Measurements from ENCODE around the gene PXMP4.
A peak's percentile ranks its signal among the peaks of the same experiment; 100 is the strongest.
"Not testable (repeated sequence)": the region's sequence is repeated elsewhere in the genome, so short reads cannot be mapped to it uniquely, and the experiment has no call there.

Gene PXMP4

DNA sequence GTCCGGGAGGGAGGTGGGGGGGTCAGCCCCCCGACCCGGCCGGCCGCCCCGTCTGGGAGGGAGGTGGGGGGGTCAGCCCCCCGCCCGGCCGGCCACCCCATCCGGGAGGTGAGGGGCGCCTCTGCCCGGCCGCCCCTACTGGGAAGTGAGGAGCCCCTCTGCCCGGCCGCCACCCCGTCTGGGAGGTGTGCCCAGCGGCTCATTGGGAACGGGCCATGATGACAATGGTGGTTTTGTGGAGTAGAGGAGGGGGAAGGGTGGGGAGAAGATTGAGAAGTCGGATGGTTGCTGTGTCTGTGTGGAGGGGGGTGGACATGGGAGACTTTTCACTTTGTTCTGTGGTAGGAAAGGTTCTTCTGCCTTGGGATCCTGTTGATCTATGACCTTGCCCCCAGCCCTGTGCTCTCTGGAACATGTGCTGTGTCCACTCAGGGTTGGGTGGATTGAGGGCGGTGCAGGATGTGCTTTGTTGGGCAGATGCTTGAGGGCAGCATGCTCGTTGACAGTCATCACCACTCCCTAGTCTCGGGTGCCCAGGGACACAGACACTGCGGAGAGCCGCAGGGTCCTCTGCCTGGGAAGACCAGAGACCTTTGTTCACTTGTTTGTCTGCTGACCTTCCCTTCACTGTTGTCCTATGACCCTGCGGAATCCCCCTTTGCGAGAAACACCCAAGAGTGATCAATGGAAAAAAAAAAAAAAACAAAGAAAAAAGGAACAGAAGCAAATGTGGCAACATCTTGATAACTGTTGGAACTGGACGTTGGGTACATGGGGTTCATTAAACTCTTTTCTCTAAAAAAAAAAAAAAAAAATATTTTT is 18.3 kb downstream of the PXMP4 start:
- no peak for DNase-seq

DNA sequence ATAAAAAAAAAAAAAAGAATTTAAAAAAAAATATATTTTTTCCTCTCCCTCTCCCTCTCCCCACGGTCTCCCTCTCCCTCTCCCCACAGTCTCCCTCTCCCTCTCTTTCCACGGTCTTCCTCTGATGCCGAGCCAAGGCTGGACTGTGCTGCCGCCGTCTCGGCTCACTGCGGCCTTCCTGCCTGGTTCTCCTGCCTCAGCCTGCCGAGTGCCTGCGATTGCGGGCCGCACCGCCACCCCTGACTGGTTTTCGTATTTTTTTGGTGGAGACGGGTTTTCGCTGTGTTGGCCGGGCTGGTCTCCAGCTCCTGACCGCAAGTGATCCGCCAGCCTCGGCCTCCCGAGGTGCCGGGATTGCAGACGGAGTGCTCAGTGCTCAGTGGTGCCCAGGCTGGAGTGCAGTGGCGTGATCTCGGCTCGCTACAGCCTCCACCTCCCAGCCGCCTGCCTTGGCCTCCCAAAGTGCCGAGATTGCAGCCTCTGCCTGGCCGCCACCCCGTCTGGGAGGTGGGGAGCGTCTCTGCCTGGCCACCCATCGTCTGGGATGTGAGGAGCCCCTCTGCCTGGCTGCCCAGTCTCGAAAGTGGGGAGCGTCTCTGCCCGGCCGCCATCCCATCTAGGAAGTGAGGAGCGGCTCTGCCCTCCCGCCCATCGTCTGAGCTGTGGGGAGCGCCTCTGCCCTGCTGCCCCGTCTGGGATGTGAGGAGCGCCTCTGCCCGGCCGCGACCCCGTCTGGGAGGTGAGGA is 19.2 kb downstream of the PXMP4 start:
- DNase-seq, result not testable (repeated sequence)

DNA sequence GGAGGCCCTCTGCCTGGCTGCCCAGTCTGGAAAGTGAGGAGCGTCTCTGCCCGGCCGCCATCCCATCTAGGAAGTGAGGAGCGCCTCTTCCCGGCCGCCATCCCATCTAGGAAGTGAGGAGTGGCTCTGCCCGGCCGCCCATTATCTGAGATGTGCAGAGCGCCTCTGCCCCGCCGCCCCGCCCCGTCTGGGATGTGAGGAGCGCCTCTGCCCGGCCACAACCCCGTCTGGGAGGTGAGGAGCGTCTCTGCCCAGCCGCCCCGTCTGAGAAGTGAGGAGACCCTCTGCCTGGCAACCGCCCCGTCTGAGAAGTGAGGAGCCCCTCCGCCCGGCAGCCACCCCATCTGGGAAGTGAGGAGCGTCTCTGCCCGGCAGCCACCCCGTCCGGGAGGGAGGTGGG is 21.1 kb downstream of the PXMP4 start:
- DNase-seq, result not testable (repeated sequence)

DNA sequence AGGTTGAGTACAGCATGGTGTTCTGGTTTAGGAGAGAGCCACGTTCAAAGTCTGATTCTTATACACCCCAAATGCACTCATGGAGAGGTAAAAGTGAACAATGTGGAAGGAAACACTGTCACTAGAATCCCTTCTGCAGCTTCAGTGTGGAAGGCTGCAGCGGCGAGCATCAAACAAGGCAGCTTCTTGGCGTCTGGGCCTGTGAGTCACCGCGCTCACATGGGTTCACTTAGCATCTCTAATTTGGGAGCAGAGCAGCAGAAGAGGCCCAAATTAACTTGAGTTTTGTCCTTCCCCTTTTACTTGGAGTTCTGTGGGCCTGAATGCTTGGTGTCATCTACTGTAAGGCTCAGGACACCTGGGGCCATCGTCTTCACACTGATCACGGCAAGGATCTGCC is 23.0 kb downstream of the PXMP4 start:
- no peak for DNase-seq

DNA sequence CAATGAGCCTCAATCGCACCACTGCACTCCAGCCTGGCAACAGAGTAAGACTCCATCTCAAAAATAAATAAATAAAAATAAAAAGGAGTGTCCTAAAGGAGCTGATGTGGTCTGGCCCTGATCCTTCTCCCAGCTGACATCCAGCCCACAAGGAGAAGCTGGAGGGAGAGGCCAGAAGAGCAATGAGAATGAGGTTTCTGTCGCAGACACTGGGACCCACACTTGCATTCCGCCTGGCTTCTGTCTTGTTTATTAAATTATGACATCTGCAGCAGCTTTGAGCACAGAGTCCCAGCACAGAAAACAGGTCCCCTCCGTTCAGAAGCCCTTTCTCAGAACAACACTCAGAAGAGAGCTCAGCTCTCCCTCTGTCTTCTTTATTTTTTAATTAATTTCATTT is 23.7 kb downstream of the PXMP4 start:
- DNase-seq, result no peak

DNA sequence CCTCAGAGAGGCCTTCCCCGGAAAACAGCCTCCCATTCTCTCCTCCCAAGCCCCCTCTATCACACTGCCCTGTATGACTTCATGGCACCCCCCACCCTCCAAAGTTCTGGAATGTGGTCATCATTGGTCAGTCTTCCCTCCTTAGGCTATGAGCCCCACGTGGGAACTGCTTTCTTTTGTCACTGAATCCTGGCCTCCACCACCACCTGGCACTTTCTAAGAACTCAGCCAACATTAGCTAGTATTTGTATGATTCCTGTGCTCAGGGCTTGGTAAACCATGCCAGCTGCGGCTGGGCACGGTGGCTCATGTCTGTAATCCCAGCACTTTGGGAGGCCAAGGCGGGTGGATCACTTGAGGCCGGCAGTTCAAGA is 25.5 kb downstream of the PXMP4 start:
- no peak for DNase-seq

DNA sequence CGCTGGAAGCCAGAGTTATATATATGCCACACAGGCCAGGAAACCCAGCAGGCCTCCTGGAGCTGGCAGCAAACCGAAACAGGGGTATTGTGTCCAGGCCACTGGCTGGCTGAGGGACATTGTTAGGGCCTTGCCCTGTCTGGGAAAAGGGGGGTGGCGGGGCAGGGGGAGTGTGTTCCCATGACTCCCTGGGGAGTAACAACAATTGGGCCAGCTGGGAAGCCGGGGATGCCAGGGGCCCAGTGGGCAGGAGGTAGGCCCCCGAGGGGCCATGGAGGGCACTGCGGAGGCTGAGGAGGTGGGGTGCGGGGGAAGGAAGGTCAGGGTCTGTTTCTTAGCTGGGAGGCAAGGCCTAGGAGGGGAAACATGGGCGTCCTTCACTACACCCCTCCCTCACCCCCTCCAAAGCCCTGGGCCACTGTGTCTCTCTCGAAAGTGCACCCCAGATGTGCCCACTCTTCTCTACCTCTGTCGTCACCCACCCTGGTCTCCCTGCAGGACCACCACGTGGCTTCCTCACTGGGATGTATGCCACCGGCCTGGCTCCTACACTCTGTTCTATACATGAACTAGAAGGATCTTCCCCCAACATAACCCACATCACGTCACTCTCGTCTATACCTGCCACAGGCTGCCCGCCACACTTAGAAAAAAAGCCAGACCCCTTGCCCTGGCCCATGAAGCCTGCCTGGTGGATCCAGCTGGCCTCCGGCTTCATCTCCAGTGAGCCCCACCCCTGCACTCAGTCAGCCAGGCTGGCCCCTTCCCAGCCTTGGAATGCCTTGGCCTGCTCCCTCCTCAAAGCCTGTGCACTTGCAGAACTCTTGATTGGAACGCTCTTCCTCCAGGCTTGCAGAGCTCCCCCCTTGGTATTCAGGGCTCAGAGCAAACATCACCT is 26.1 kb downstream of the PXMP4 start:
- no peak for DNase-seq

DNA sequence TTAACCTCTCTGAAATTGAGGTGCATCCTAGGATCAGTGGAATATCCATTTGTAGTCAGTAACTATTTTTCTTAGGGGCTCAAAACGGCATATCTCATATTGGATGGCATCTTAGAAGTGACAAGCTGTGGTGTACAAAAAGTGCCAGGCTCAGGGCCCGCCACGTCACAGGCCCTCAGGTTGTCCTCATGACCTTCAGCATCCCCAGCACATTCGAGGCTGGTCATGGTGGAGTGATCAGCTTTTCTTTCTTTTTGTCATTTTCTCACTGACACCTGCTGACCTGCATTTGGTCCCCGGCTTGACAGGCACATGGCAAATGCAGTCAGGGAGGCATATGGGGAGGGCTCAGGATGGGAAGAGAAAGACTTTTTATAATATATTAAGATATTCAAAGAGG is 26.8 kb downstream of the PXMP4 start:
- DNase-seq, result no peak

DNA sequence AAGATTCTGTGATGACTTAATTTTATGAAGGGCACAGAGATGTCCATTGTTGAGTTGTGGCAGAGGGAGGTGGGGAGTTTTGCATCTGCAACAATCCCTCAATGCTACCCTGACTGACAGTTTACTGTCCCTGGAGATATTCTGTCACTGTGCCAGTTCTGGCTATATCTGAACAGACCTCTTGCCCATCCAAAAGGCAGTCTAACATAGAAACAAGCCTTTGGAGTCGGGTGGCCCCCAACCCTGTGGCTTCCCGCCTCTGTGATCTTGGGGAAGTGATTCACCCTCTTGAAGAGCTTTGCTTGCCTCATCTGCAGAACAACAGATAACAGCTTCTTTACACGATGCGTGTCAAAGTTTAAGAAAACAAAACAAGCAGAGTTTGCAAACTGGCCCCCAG is 30.1 kb downstream of the PXMP4 start:
- DNase-seq, result no peak

DNA sequence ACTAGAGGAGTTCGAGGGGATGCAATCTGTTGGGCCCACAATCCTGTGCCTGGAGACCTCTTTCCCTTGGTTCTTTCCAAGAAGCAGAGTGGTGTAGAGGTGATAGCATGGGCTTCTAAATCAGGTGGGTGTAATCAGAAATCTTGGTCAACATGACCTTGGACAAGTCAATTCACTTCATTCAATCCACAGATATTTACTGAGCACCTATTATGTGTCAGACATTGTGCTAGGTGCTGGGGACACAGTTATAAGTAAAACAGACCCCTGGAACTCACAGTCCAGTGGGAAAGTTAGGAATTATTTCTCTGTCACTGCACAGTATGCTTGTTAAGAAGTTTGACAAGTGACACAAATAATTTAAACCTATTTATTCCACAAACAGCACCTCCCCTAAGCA is 30.6 kb downstream of the PXMP4 start:
- DNase-seq, result no peak

DNA sequence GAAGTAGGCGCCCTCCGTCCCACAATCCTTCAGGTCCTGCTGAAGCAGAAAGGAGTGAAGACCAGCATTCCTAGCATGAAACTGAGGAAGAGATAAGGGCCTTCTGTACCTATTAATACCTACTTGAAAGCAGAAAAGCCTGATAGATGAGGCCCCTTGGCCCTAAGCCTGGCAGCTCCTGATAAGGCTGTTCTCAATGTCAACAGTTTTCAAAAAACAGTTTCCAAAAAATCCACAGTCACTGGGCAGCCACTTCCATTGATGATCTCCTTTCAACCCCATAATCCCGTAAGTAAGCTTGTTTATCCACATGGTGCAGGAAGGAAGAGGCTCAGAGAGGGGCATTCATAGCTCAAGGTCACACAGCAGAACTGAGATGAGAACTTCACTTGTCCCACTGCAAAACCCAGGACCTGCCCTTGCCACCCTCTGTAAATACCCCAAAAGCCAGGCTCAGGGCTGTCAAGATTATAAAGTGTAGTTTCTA is 31.1 kb downstream of the PXMP4 start:
- DNase-seq, result no peak

DNA sequence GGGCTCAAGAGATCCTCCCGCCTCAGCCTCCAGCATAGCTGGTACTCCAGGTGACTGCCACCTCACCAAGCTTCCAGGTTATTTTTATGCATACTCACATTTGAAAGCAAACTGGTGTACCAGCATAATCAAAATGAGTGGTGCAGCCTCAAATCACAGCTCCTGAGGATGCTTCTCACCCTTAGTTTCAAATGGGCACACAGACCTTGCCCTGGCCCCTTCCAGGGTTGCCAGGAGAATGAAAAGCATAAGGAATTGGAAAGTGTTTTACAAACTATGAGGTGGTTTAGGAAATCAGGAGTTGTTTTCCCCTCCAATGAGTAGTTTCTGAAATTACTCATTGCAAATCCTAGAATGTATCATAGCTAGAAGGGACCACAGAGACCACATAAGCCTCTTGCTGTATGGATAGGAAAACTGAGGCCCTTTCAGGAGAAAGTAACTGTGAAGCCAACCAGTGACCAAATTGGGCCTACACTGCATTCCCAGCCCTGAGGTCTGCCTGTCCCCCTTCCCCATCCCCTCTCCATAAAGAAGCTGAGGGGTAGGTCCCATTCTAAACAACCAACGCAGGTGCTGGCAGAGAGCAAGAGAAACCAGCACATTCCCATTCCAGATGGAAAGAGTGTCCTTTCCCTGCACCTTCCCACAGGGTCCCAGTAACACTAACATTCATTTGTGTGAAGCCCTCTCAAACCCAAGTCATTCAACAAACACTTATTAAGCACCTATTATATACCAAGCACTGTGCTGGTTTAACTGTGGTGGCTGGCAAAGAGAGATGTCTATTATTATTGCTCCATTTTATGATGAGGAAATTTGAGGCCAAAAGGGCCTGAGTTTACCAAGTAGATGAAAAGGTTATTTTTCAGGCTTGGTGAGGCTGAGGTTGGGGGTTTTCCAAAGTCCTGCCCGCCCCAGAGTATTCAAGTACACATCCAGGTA is 31.8 kb downstream of the PXMP4 start:
- DNase-seq, result no peak

DNA sequence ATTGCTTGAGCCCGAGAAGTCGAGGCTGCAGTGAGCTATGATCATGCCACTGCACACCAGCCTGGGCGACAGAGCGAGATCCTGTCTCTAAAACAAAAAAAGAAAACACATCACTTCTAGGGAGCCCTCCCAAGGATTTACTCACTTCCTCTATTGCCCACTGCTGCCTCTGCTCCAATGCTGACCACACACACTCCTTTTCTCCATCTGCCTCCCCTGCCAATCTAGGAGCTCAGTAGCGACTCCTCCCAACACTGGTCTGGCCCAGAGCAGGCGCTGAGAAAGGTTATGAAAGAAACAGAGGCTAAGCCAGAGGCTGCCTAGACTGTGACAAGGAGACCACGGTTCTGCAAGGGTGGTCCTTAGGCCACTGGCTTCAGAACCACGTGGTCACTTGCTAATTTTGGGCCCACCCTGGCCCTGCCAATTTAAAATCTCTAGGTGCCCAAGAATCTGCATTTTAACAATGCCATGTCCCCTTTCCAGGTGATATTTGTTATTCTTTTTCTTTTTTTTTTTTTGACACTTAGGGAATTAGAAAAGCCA is 32.7 kb downstream of the PXMP4 start:
- peak; percentile 69 for DNase-seq

DNA sequence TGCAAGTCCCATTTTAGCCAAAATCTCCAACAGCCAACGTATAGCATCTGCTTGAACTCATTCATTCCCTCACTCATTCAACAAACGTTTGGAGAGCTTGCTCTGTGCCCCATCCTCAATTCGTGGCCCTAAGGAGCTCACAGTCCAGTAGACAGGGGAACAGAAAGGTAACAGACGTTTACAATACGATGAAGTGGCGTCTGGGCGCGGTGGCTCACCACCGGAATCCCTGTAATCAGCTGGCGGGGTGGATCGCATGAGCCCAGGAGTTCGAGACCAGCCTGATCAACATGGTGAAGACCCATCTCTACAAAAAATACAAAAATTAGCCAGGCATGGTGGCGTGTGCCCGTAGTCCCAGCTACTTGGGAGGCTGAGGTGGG is 33.1 kb downstream of the PXMP4 start:
- no peak for DNase-seq

DNA sequence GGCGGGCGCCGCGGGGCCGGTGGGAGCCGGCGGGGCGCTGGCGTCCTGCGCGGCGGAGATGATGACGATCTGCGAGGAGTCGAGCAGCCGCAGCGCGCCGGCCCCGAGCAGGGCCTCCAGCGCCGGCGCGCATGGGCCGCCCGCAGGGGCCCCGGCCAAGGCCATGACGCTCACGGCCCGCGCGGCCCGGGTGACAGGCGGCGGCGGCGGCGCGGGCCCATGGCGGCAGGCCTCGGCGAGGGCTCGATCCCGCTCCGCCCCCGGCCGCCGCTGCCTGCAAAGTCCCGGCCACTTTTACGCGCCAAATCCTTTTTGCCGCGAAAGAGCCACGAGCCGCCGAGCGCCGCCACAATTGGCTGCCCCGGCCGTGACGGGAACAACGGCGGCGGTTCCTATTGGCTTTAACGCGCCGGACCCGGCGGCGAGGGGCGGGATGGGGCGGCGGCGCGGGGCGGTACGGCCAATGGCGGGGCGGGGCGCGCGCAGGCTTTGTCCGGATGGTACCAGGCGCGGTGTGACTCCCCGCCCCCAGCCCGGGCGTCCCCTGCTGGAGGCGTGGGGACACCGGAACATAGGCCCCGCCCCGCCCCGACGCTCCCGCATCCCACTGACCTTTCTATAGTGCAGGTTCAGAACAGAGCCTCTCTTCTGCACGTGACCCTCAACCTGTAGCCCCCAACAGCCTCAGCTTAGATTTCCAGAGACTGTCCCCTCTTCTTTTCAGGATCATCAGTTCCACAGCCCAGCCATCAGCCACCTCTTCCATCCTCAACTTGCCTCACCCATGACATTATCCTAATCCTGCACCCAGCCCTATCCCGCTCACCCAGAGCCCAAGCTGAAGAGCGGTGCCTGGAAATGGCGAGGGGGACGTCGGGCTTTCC is 33.8 kb downstream of the PXMP4 start, which contains the start of gene E2F1:
Gene E2F1, minus strand, starts transcription at position 286 of the 884 bp plus-strand sequence. Its CDS starts 121 bp downstream, at position 165.
- DNase-seq, result peak; percentile 98

DNA sequence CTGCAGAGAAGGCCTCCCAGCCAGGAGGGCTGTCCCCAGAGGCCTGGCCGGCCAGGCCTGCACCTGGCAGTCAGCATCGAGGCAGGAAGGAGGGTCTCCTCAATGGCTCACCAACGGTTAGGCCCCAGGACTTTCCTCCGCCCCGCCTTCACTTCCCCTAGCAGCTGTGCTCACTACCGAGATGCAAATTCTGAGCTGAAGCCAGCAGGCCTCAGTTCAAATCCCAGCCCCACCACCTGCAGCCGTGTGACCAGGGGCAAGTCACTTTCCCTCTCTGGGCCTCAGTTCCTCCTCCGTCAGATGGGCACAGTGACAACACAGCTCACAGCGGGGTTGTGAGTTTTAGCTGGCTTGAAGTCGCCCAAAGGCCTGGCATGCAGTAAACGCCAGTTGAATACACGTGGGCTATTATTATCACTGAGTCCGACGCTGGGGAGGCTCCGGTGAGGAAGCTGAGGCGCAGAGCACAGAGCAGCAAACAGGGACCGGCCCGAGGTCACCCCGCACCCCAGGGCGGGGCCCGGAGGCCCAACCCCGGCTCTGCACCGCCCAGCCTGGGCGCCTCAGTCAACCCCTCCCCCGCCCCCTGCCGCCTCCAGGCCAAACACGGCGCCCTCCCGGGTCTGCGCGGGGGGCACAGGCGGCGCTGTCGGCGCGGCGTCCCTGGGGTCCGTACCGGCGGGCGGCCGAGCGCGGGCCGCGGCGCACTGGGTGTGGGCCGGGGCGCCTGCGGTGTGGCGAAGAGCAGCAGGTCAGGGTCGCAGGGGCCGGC is 34.6 kb downstream of the PXMP4 start:
- peak; percentile 86 for DNase-seq

DNA sequence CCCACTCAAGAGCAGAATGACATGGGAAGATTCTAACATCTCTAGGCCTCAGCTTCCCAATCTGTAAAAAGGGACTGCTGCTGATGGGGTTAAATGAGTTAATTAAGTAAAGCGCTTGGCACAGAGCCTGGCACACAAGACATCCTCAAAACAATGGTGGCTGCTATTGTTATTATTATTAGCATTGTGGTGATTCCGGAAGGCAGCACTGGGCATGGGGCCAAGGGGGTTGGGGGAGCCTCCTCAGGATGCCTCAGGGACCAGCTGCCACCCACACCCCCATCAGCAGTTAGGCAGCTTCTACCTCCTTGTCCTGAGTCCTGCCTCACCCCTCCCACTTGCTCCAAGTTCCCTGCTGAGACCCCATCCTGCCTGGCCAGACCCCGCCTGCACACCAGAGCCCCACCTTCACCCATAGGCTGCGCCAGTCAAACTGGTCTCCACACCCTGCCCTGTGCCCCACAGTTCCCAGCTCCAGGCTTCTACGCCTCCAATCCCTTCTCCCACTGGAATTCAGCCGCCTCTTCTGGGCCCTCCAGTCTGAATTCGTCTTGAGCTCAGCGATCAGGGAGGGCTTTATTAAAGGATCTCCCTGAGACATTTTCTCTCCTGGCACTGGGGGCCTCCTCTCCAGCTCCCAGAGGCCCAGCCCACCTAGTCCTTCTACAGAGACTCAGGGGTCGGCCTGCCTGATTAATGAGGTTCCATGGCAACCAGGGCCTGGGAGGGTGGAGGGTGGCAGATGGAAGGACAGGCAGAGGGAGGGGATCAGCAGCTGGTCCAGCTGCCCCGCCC is 35.4 kb downstream of the PXMP4 start:
- DNase-seq, result peak; percentile 84

DNA sequence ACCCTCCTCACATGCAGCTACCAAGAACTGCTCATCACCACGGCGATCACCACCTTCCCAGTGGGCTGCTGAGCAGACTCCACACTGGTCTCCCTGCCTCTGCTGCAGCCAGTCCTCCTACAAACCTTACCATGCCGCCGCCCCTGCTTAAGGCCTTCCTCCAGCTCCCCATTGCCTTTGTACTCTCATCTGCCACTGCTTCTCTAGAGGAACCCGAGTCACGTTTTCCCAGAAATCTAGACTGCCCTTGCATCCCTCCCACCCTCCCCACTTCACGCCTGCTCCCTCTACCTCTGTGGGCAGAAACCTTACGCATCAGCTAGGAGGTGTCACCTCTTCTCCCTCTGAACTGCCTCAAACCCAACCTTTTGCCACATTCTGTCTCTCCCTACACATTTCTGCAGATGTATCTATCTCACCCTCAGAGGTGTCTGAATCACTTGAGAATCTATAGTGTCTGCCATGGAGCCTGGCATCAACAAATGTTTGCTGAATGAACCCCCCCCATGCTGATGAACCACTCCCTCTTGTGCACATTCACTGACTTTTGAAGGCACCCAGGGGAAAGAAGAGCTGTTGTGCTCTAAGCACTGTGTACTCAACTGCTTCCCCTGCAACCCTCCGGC is 38.3 kb downstream of the PXMP4 start:
- no peak for DNase-seq
